Memory B cell (primary cell): Measurements from ENCODE around the gene ORMDL2.
"Not testable (repeated sequence)": the region's sequence is repeated elsewhere in the genome, so short reads cannot be mapped to it uniquely, and the experiment has no call there.

Experiments
- ATAC-seq: fragments of 150-1000 bp; cut with Tn5 transposase; 2 replicates; pipeline ENCODE4 v1.10.0; 2021; ENCODE audit warnings: low read depth, mild to moderate bottlenecking, moderate library complexity
- DNase-seq, 2 donors: peaks; one replicate each; pipeline ENCODE4 v3.0.0; 2022; ENCODE audit warnings: low spot score in 2 of 2
- H3K27ac Mint-ChIP-seq: one replicate; pipeline ENCODE4 v1.8.0; 2022; ENCODE audit warnings: mild to moderate bottlenecking, moderate library complexity, mixed read lengths
- H3K27me3 Mint-ChIP-seq: one replicate; pipeline ENCODE4 v1.8.0; 2022; ENCODE audit warnings: mixed read lengths
- H3K36me3 Mint-ChIP-seq: one replicate; pipeline ENCODE4 v1.8.0; 2022; ENCODE audit warnings: mild to moderate bottlenecking, mixed read lengths
- H3K4me1 Mint-ChIP-seq: one replicate; pipeline ENCODE4 v1.8.0; 2022; ENCODE audit warnings: mixed read lengths
- H3K4me3 Mint-ChIP-seq: one replicate; pipeline ENCODE4 v1.8.0; 2022; ENCODE audit warnings: mild to moderate bottlenecking, moderate library complexity, mixed read lengths
- H3K9me3 Mint-ChIP-seq: one replicate; pipeline ENCODE4 v1.8.0; 2022; ENCODE audit warnings: mixed read lengths

Gene ORMDL2

GRCh38 chr12:55852740-55853139 is 34.9 kb downstream of the ORMDL2 start:
- Mint-ChIP-seq H3K4me3 (no peak overlapping the region), H3K27ac (no peak overlapping the region), H3K9me3 (no peaks in the 10 kb centered on the region), H3K36me3 (no peaks in the 10 kb centered on the region), H3K4me1 (no peaks in the 10 kb centered on the region), H3K27me3 (peaks cover 9% of the 10 kb centered on the region)
- ATAC-seq (no peak), DNase-seq (no peak)

GRCh38 chr12:55861396-55861795 is 43.6 kb downstream of the ORMDL2 start:
- Mint-ChIP-seq H3K4me3 (no peak overlapping the region), H3K27me3 (peaks cover 2% of the 10 kb centered on the region), H3K9me3 (peaks cover 3% of the 10 kb centered on the region), H3K27ac (no peak overlapping the region), H3K4me1 (no peaks in the 10 kb centered on the region), H3K36me3 (no peaks in the 10 kb centered on the region)
- no peak for ATAC-seq
- no peak for DNase-seq

DNA sequence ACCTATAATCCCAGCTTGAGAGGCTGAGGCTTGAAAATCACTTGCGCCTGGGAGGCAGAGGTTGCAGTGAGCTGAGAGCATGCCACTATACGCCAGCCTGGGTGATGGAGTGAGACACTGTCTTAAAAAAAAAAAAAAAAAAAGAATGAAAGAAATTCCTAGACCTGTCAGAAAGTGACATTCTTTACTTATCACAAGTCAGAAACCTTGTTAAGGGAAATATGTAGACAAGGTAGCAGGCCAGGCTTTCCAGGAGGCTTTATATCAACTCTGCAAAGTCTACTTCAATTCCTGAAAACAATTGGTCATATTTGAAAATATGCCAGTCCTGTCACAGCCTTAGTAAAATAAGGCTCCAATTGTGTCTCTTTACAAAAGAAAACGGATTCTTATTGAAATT is 44.0 kb downstream of the ORMDL2 start:
- DNase-seq: no peak
- H3K4me3 Mint-ChIP-seq: no peak overlapping the region
- H3K36me3 Mint-ChIP-seq: no peaks in the 10 kb centered on the region
- no peaks in the 10 kb centered on the region for H3K4me1 Mint-ChIP-seq
- H3K27ac Mint-ChIP-seq: no peak overlapping the region
- peaks cover 3% of the 10 kb centered on the region for H3K9me3 Mint-ChIP-seq
- ATAC-seq: no peak
- H3K27me3 Mint-ChIP-seq: peaks cover 2% of the 10 kb centered on the region

DNA sequence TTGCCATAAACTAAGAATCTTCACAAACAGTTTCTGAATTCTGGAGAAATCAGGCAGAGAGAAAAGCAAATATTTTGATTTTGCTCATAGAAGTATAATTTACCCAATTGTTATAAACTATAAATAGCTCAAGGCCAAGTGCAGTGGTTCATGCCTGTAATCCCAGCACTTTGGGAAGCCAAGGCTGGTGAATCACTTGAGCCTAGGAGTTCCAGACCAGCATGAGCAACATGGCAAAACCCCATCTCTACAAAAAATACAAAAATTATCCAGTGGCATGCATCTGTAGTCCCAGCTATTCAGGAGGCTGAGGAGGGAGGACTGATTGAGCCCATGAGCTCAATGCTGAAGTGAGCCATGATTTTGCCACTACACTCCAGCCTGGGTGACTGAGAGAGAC is 44.4 kb downstream of the ORMDL2 start:
- Mint-ChIP-seq H3K4me3 (no peak overlapping the region), H3K4me1 (no peaks in the 10 kb centered on the region), H3K27ac (no peak overlapping the region), H3K27me3 (peaks cover 2% of the 10 kb centered on the region), H3K9me3 (peaks cover 3% of the 10 kb centered on the region), H3K36me3 (no peaks in the 10 kb centered on the region)
- no peak for ATAC-seq
- DNase-seq: no peak

DNA sequence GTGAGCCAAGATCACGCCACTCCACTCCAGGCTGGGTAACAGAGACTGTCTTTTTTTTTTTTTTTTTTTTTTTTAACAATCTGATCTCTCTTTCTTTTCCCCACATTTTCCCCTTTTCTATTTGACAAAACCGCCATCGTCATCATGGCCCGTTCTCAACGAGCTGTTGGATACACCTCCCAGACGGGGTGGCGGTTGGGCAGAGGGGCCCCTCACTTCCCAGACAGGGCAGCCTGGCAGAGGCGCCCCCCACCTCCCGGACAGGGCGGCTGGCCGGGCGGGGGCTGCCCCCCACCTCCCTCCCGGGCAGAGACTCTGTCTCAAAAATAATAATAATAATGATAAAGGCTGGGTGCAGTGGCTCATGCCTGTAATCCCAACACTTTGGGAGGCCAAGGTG is 45.1 kb downstream of the ORMDL2 start:
- not testable (repeated sequence) for DNase-seq, H3K27me3 Mint-ChIP-seq, H3K9me3 Mint-ChIP-seq, ATAC-seq, H3K4me1 Mint-ChIP-seq, H3K27ac Mint-ChIP-seq, H3K36me3 Mint-ChIP-seq, H3K4me3 Mint-ChIP-seq

GRCh38 chr12:55865327-55865726 is 47.5 kb downstream of the ORMDL2 start:
- Mint-ChIP-seq H3K4me1 (no peaks in the 10 kb centered on the region), H3K9me3 (peaks cover 3% of the 10 kb centered on the region), H3K36me3 (no peaks in the 10 kb centered on the region)

DNA sequence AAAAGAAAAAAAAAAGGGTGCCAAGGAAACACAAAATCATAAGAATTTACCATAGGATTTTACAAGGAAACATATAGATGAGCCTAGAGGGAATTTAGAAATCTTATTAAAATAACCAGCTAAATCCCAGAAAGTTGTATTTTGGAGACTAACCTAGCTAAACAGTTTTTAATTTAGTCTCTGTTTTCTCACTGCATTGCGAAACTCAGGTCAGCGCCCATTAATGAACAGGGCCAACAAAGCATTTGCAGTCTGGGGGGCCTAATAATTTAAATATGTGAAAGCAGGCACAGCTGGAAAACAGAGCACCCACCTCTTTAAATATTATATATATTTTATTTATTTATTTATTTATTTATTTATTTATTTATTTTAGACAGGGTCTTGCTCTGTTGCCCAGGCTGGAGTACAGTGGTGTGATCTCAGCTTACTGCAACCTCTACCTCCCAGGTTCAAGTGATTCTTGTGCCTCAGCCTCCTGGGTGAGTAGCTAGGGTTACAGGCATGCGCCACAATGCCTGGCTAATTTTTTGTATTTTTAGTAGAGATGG is 48.7 kb downstream of the ORMDL2 start:
- H3K9me3 Mint-ChIP-seq, H3K36me3 Mint-ChIP-seq, H3K4me3 Mint-ChIP-seq, ATAC-seq, H3K27me3 Mint-ChIP-seq, DNase-seq, H3K4me1 Mint-ChIP-seq, H3K27ac Mint-ChIP-seq: not testable (repeated sequence)

More at GRCh38 chr12:55865327-55865726, 47.5 kb downstream of the ORMDL2 start:
- Mint-ChIP-seq H3K27me3 (no peaks in the 10 kb centered on the region), H3K27ac (no peak overlapping the region), H3K4me3 (no peak overlapping the region)
- DNase-seq (no peak), ATAC-seq (no peak)
